ENCODE data around the gene GLRX3.
"Not testable (repeated sequence)": the region's sequence is repeated elsewhere in the genome, so short reads cannot be mapped to it uniquely, and the experiment has no call there.

The GLRX3 gene

GRCh38 chr10:130136226-130137089, at the start of gene GLRX3:
GLRX3 (plus strand) TSS chr10:130136391; CDS start chr10:130136421, 30 bp downstream.
- DNase-seq (ENCODE audit: low read depth in 2 of 2, low spot score in 1 of 2): peak; percentile 71 to 79

- not testable (repeated sequence) for DNase-seq (ENCODE audit: low read depth in 2 of 2, low spot score in 1 of 2)
Observed at GRCh38 chr10:130090565-130090964, 45.6 kb upstream of the GLRX3 start.

- DNase-seq (ENCODE audit: low read depth in 2 of 2, low spot score in 1 of 2): no peak
Observed at GRCh38 chr10:130099344-130099743, 36.8 kb upstream of the GLRX3 start.

- no peak for DNase-seq (ENCODE audit: low read depth in 2 of 2, low spot score in 1 of 2)
Observed at GRCh38 chr10:130105724-130106123, 30.5 kb upstream of the GLRX3 start.

- DNase-seq (ENCODE audit: low read depth in 2 of 2, low spot score in 1 of 2): not testable (repeated sequence)
Observed at GRCh38 chr10:130108146-130108545, 28.0 kb upstream of the GLRX3 start.

GRCh38 chr10:130108934-130109604, 27.1 kb upstream of the GLRX3 start:
- DNase-seq (ENCODE audit: low read depth in 2 of 2, low spot score in 1 of 2): no peak

GRCh38 chr10:130109796-130110245, 26.4 kb upstream of the GLRX3 start:
- peak; percentile 42 to 43 for DNase-seq (ENCODE audit: low read depth in 2 of 2, low spot score in 1 of 2)

GRCh38 chr10:130110246-130111112, 25.7 kb upstream of the GLRX3 start, which contains the start of gene C10orf143:
C10orf143 (minus strand) TSS chr10:130110830; CDS start chr10:130110772, 58 bp downstream.
- DNase-seq (ENCODE audit: low read depth in 2 of 2, low spot score in 1 of 2): peak; percentile 98

GRCh38 chr10:130111113-130111851, 24.9 kb upstream of the GLRX3 start:
- DNase-seq (ENCODE audit: low read depth in 2 of 2, low spot score in 1 of 2): peak; percentile 80 to 87

- DNase-seq (ENCODE audit: low read depth in 2 of 2, low spot score in 1 of 2): no peak
Observed at GRCh38 chr10:130111852-130112180, 24.4 kb upstream of the GLRX3 start.

- DNase-seq (ENCODE audit: low read depth in 2 of 2, low spot score in 1 of 2): no peak
Observed at GRCh38 chr10:130112821-130113220, 23.4 kb upstream of the GLRX3 start.

GRCh38 chr10:130116942-130117341, 19.2 kb upstream of the GLRX3 start:
- DNase-seq (ENCODE audit: low read depth in 2 of 2, low spot score in 1 of 2): not testable (repeated sequence)

GRCh38 chr10:130117535-130117934, 18.7 kb upstream of the GLRX3 start:
- DNase-seq (ENCODE audit: low read depth in 2 of 2, low spot score in 1 of 2): not testable (repeated sequence)

GRCh38 chr10:130121486-130122079, 14.6 kb upstream of the GLRX3 start:
- DNase-seq (ENCODE audit: low read depth in 2 of 2, low spot score in 1 of 2): no peak

GRCh38 chr10:130127364-130128061, 8.7 kb upstream of the GLRX3 start:
- DNase-seq (ENCODE audit: low read depth in 2 of 2, low spot score in 1 of 2): no peak

GRCh38 chr10:130128062-130128781, 8.0 kb upstream of the GLRX3 start:
- no peak for DNase-seq (ENCODE audit: low read depth in 2 of 2, low spot score in 1 of 2)

GRCh38 chr10:130128922-130129321, 7.3 kb upstream of the GLRX3 start:
- no peak for DNase-seq (ENCODE audit: low read depth in 2 of 2, low spot score in 1 of 2)

GRCh38 chr10:130135676-130136225, 440 bp upstream of the GLRX3 start:
- no peak for DNase-seq (ENCODE audit: low read depth in 2 of 2, low spot score in 1 of 2)

GRCh38 chr10:130137090-130137448, 878 bp downstream of the GLRX3 start:
- no peak for DNase-seq (ENCODE audit: low read depth in 2 of 2, low spot score in 1 of 2)

All from stimulated activated CD8-positive, alpha-beta memory T cell treated with anti-CD3 and anti-CD28 coated beads, Interleukin-4, amount 100 ng/mL, for 1 hour (primary cell).